ENCODE data around the gene ZBTB4. TPM values are rescaled to one million over a fixed set of nuclear protein-coding genes. Genes with fewer than 3 reads are reported as not detected.

ZBTB4 gene
- total RNA-seq, 1 donor from 2014 or later: 25.1 TPM

- Mint-ChIP-seq H3K27me3 (ENCODE audit: unreplicated experiment) (peaks cover 15% of the 10 kb centered on the region), H3K4me3 (ENCODE audit: unreplicated experiment) (peak overlapping the region; percentile 64), H3K36me3 (ENCODE audit: unreplicated experiment) (peaks cover 7% of the 10 kb centered on the region), H3K4me1 (ENCODE audit: low read depth, unreplicated experiment) (peaks cover 17% of the 10 kb centered on the region), H3K27ac (ENCODE audit: unreplicated experiment) (peak overlapping the region; percentile 25), H3K9me3 (ENCODE audit: unreplicated experiment) (peaks cover 15% of the 10 kb centered on the region)
- TF ChIP-seq CTCF (IDR thresholded peaks at IDR 0.05; ENCODE audit: partially characterized antibody, unreplicated experiment): no peak
- no peak for DNase-seq
Observed at GRCh38 chr17:7416323-7416722, 63.1 kb downstream of the ZBTB4 start.

- no peak for TF ChIP-seq CTCF (IDR thresholded peaks at IDR 0.05; ENCODE audit: partially characterized antibody, unreplicated experiment)
- Mint-ChIP-seq H3K27ac (ENCODE audit: unreplicated experiment) (no peak overlapping the region), H3K27me3 (ENCODE audit: unreplicated experiment) (peaks cover 15% of the 10 kb centered on the region), H3K4me1 (ENCODE audit: low read depth, unreplicated experiment) (peaks cover 14% of the 10 kb centered on the region), H3K36me3 (ENCODE audit: unreplicated experiment) (peaks cover 7% of the 10 kb centered on the region), H3K9me3 (ENCODE audit: unreplicated experiment) (peaks cover 15% of the 10 kb centered on the region), H3K4me3 (ENCODE audit: unreplicated experiment) (no peak overlapping the region)
- DNase-seq: no peak
Observed at GRCh38 chr17:7415784-7416183, 63.6 kb downstream of the ZBTB4 start.

GRCh38 chr17:7414837-7415236 lies 64.6 kb downstream of the ZBTB4 start:
- Mint-ChIP-seq H3K36me3 (ENCODE audit: unreplicated experiment) (peaks cover 12% of the 10 kb centered on the region), H3K4me3 (ENCODE audit: unreplicated experiment) (no peak overlapping the region), H3K27me3 (ENCODE audit: unreplicated experiment) (peaks cover 17% of the 10 kb centered on the region), H3K27ac (ENCODE audit: unreplicated experiment) (no peak overlapping the region), H3K9me3 (ENCODE audit: unreplicated experiment) (peaks cover 15% of the 10 kb centered on the region), H3K4me1 (ENCODE audit: low read depth, unreplicated experiment) (peaks cover 10% of the 10 kb centered on the region)
- no peak for TF ChIP-seq CTCF (IDR thresholded peaks at IDR 0.05; ENCODE audit: partially characterized antibody, unreplicated experiment)
- DNase-seq: no peak

- no peak for TF ChIP-seq CTCF (IDR thresholded peaks at IDR 0.05; ENCODE audit: partially characterized antibody, unreplicated experiment)
- Mint-ChIP-seq H3K4me1 (ENCODE audit: low read depth, unreplicated experiment) (peaks cover 6% of the 10 kb centered on the region), H3K36me3 (ENCODE audit: unreplicated experiment) (peaks cover 22% of the 10 kb centered on the region), H3K4me3 (ENCODE audit: unreplicated experiment) (peak overlapping the region; percentile 0), H3K27ac (ENCODE audit: unreplicated experiment) (no peak overlapping the region), H3K27me3 (ENCODE audit: unreplicated experiment) (peaks cover 19% of the 10 kb centered on the region), H3K9me3 (ENCODE audit: unreplicated experiment) (peaks cover 15% of the 10 kb centered on the region)
- DNase-seq: no peak
Observed at GRCh38 chr17:7413346-7413985, 66.0 kb downstream of the ZBTB4 start.

- no peak for DNase-seq
- Mint-ChIP-seq H3K27me3 (ENCODE audit: unreplicated experiment) (peaks cover 14% of the 10 kb centered on the region), H3K27ac (ENCODE audit: unreplicated experiment) (no peak overlapping the region), H3K9me3 (ENCODE audit: unreplicated experiment) (peaks cover 10% of the 10 kb centered on the region), H3K4me3 (ENCODE audit: unreplicated experiment) (no peak overlapping the region), H3K4me1 (ENCODE audit: low read depth, unreplicated experiment) (peaks cover 13% of the 10 kb centered on the region), H3K36me3 (ENCODE audit: unreplicated experiment) (peaks cover 18% of the 10 kb centered on the region)
- TF ChIP-seq CTCF (IDR thresholded peaks at IDR 0.05; ENCODE audit: partially characterized antibody, unreplicated experiment): no peak
Observed at GRCh38 chr17:7411427-7411750, 68.0 kb downstream of the ZBTB4 start.
